CD8-positive, alpha-beta memory T cell (primary cell): ENCODE data around the gene KLHDC8B. TPM values are rescaled to one million over a fixed set of nuclear protein-coding genes. Genes with fewer than 3 reads are reported as not detected.

Source experiments
- CTCF ChIA-PET: fragments of 350-600 bp; sonication (Branson Sonifier 250); formaldehyde crosslinking; loops from one replicate; lab custom pipeline; 2021; ENCODE audit warnings: antibody characterized with exemption; lab: Charles Lee
- POLR2A ChIA-PET: fragments of 350-600 bp; sonication (Branson Sonifier 250); formaldehyde crosslinking; loops from one replicate; lab custom pipeline; 2021; ENCODE audit warnings: antibody characterized with exemption; lab: Charles Lee
- DNase-seq, 5 donors: peaks; one replicate each; pipeline versions ENCODE4 v3.0.0 to v3.0.0-alpha.2; 2020 to 2022; ENCODE audit warnings: mixed read lengths in 1 of 5
- H3K27ac ChIP-seq: one replicate; pipeline ENCODE4 v1.7.0; 2013; ENCODE audit warnings: low read depth, mild to moderate bottlenecking, low read length, moderate library complexity
- H3K27me3 ChIP-seq: 2 replicates; pipeline ENCODE4 v1.7.0; 2013; ENCODE audit warnings: low read length, mild to moderate bottlenecking; ENCODE audit not compliant: insufficient read depth, poor library complexity, severe bottlenecking
- H3K36me3 ChIP-seq: 2 replicates; pipeline ENCODE4 v1.7.0; 2013; ENCODE audit warnings: mild to moderate bottlenecking, low read length, moderate library complexity; ENCODE audit not compliant: insufficient read depth
- H3K4me1 ChIP-seq: 2 replicates; pipeline ENCODE4 v1.7.0; 2013; ENCODE audit warnings: mild to moderate bottlenecking, low read length, moderate library complexity; ENCODE audit not compliant: insufficient read depth
- H3K4me3 ChIP-seq: 2 replicates; pipeline ENCODE4 v1.7.0; 2013; ENCODE audit warnings: mild to moderate bottlenecking, low read length
- H3K9me3 ChIP-seq: 2 replicates; pipeline ENCODE4 v1.7.0; 2013; ENCODE audit warnings: mild to moderate bottlenecking, low read length
- H3K27ac Mint-ChIP-seq, 8 donors: one replicate each; pipeline ENCODE4 v1.8.0; 2020 to 2021; ENCODE audit warnings: mixed read lengths in 8 of 8, mild to moderate bottlenecking in 6 of 8, inconsistent platforms in 3 of 8, moderate library complexity in 3 of 8
- H3K27me3 Mint-ChIP-seq, 2 donors: one replicate each; pipeline ENCODE4 v1.8.0; 2020 to 2021; ENCODE audit warnings: mixed read lengths in 2 of 2, mild to moderate bottlenecking in 1 of 2, moderate library complexity in 1 of 2
- H3K36me3 Mint-ChIP-seq, 3 donors: one replicate each; pipeline ENCODE4 v1.8.0; 2020 to 2021; ENCODE audit warnings: mixed read lengths in 3 of 3, inconsistent platforms in 1 of 3, mild to moderate bottlenecking in 1 of 3
- H3K4me1 Mint-ChIP-seq, 3 donors: one replicate each; pipeline ENCODE4 v1.8.0; 2020 to 2021; ENCODE audit warnings: mixed read lengths in 3 of 3, inconsistent platforms in 1 of 3, mild to moderate bottlenecking in 1 of 3
- H3K4me3 Mint-ChIP-seq, 7 donors: one replicate each; pipeline ENCODE4 v1.8.0; 2020 to 2021; ENCODE audit warnings: mixed read lengths in 7 of 7, mild to moderate bottlenecking in 6 of 7, moderate library complexity in 4 of 7, inconsistent platforms in 2 of 7
- H3K9me3 Mint-ChIP-seq, 5 donors: one replicate each; pipeline ENCODE4 v1.8.0; 2020 to 2022; ENCODE audit warnings: mixed read lengths in 5 of 5, mild to moderate bottlenecking in 3 of 5, moderate library complexity in 2 of 5, inconsistent platforms in 1 of 5
- polyA plus RNA-seq: library from polyadenylated mRNA; unstranded; fragments of 300-500 nt; fragmentation: Illumina TruSeq; gene quantifications from one replicate; pipeline ENCODE4 v1.2.3, GENCODE V29; 2021
- total RNA-seq, 2 experiments: library from RNA; stranded (reverse); gene quantifications; one replicate each; pipeline ENCODE4 v1.2.3, GENCODE V29; 2021

KLHDC8B gene
- total and polyA plus RNA-seq, 3 experiments from 2014 or later = 3.0 to 4.1 (median 3.5) TPM

- Histone ChIP-seq H3K27ac (no peak overlapping the region), H3K4me1 (peaks cover 11% of the 10 kb centered on the region), H3K27me3 (no peaks in the 10 kb centered on the region), H3K9me3 (no peaks in the 10 kb centered on the region), H3K36me3 (no peaks in the 10 kb centered on the region), H3K4me3 (no peak overlapping the region)
- Mint-ChIP-seq H3K4me3 (peak overlapping the region in 1 of 7 donors; percentile 57), H3K9me3 (no peaks in the 10 kb centered on the region), H3K27me3 (peaks cover 0 to 1% of the 10 kb centered on the region in 2 donors), H3K36me3 (peaks cover 0 to 37% (median 0%) of the 10 kb centered on the region in 3 donors), H3K27ac (peak overlapping the region in 1 of 8 donors; percentile 21), H3K4me1 (peaks cover 23 to 35% (median 27%) of the 10 kb centered on the region in 3 donors)
- no peak for DNase-seq
- CTCF ChIA-PET = interaction anchor here (0.5 to 1.0 kb wide), 2 partner anchors 10 to 475 kb away, joined by 3 to 4 read pairs; partner anchors contain the start of gene KLHDC8B
- POLR2A ChIA-PET = no interaction called here
Measured at GRCh38 chr3:49161197-49161596, 10.2 kb upstream of the KLHDC8B start.

DNA sequence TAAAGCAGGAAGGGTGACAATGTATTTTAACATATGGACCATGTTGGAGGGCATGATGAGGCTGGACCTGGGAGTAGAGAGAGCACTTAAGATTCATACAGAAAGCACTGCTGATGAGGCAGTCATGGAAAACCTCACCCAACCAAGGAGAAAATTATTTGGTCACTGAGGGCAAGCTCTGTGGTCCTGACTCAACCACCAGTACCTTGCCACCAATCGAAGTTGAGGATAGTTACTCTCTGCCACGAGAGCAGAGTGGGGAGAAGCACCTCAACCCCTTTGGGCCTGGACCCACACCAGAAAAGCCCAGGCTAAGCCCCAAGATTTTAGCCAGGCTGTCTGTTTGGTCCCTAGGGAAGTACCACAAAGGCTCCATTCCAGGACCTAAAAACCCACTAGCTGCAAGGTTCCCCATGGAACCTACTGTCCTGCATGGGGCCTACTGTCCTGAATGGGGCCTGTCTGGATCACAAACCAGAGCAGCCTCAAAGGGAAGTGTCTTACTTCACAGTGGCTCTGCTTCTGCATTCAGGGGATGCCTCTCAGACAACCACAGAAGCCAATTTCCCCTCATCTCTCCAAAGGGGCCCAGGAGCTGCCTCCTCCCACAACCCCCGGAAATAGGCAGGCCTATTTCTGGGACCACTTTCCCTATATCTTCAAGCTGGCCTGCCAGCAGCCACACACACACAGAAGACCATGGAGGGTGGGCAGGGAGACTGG lies 9.4 kb upstream of the KLHDC8B start:
- no peak for DNase-seq
- H3K4me3 ChIP-seq = no peak overlapping the region
- H3K36me3 ChIP-seq = no peaks in the 10 kb centered on the region
- H3K36me3 Mint-ChIP-seq = peaks cover 0 to 39% (median 0%) of the 10 kb centered on the region in 3 donors
- no peak overlapping the region for H3K27ac ChIP-seq
- H3K9me3 ChIP-seq = no peaks in the 10 kb centered on the region
- POLR2A ChIA-PET = no interaction called here
- CTCF ChIA-PET = interaction anchor here (0.6 to 1.0 kb wide), 2 partner anchors 10 to 24 kb away, joined by 3 read pairs; partner anchors contain the start of gene KLHDC8B
- H3K4me3 Mint-ChIP-seq = no peak overlapping the region
- peaks cover 18% of the 10 kb centered on the region for H3K4me1 ChIP-seq
- H3K27me3 Mint-ChIP-seq = peaks cover 0 to 3% of the 10 kb centered on the region in 2 donors
- peak overlapping the region in 1 of 8 donors; percentile 11 for H3K27ac Mint-ChIP-seq
- H3K4me1 Mint-ChIP-seq = peaks cover 27 to 41% (median 34%) of the 10 kb centered on the region in 3 donors
- no peaks in the 10 kb centered on the region for H3K27me3 ChIP-seq
- no peaks in the 10 kb centered on the region for H3K9me3 Mint-ChIP-seq

DNA sequence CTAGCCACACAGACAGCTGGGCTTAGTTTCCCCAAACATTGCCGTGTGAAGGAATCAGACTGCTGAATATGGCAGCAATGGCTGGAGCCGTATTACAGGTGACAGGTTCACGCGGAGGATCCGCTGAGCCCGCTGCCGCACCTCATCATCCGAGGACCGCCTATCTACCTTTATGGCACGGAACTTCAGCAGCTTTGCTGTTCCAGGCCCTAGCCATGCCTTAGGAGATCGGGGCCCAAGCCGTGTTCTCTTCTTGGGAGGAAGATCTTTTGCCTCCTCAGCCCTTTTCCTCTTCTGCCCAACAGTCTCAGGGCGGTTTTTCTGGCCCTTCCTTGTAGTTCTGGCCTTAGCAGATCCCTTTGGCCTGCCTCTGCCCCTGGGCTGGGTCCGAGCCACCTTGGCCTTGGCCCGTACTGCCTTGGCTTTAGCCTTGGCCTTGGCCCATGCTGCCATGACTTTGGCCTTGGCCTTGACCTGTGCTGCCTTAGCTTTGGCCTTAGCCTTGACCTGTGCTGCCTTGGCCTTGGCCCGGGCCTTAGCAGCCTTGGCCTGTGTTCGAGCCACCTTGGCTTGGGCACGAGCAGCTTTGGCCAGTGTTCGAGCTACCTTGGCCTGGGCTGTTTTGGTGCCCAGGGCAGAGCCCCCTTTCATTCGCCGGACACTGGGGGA lies 8.5 kb upstream of the KLHDC8B start:
- ChIA-PET CTCF (interaction anchor here (0.7 kb wide), 1 partner anchor 29 kb away, joined by 4 read pairs; no protein-coding TSS in a partner anchor), POLR2A (no interaction called here)
- Histone ChIP-seq H3K27me3 (no peaks in the 10 kb centered on the region), H3K4me3 (no peak overlapping the region), H3K4me1 (peaks cover 19% of the 10 kb centered on the region), H3K36me3 (no peaks in the 10 kb centered on the region), H3K9me3 (no peaks in the 10 kb centered on the region), H3K27ac (no peak overlapping the region)
- Mint-ChIP-seq H3K9me3 (no peaks in the 10 kb centered on the region), H3K27me3 (peaks cover 0 to 3% of the 10 kb centered on the region in 2 donors), H3K27ac (no peak overlapping the region), H3K4me1 (peaks cover 27 to 41% (median 34%) of the 10 kb centered on the region in 3 donors), H3K36me3 (peaks cover 0 to 39% (median 0%) of the 10 kb centered on the region in 3 donors), H3K4me3 (no peak overlapping the region)
- no peak for DNase-seq

DNA sequence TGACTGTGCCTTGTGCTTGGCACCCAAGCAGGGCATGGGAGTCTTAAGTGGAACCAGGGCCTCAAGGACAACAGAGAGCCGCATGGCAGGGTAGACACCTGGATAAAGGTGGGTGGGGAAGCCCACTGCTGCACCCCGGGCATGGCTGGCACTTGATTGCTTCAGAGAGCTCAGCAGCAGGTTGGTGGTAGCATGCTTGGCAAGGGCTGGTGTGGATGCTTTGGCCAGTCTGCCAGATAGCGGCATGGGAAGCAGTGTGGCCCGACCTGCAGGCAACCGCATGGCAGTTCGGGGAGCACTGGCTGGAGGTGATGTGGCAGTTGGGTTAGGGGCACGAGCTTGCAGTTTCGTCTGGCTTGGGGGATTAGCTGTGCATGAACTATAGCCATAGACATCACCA lies 7.8 kb upstream of the KLHDC8B start:
- POLR2A ChIA-PET = interaction anchor here (0.6 kb wide), 1 partner anchor 171 kb away, joined by 3 read pairs; no protein-coding TSS in a partner anchor

DNA sequence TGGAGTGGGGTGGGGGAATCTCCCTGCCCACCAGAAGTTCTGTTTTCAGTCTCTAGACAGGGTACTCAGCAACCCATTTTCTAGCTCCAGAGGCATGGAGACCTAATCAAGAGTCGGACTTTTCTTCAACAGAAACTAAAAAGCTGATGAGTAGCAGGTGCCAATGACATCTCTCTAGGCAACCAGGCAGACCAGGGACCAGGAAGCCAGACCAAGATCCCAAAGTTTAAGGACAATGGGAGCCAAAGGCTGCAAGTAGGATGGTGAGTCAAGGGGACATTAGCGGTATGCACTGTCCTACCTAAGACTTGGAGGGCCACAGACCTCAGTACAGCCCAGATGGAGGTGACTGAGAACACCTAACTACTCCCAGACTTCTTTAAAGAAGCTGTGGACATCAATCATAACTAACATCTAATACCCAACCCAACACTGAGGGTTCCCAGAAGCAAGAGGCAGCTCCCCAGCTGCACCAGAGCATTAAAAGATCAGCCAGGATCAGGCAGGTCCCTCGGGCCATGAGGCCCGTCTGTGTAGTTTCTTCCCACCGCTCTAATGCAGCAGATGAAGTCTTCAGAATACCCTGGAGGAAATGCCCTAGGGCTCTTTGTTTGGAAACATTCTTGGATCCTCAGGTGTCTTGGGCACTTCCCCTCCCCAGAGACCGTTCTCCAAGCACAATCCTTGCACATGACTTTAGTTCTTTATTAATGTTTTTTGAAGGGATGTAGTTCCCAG lies 6.2 kb upstream of the KLHDC8B start:
- Mint-ChIP-seq H3K4me1 (peaks cover 30 to 46% (median 30%) of the 10 kb centered on the region in 3 donors), H3K36me3 (peaks cover 0 to 39% (median 0%) of the 10 kb centered on the region in 3 donors), H3K9me3 (no peaks in the 10 kb centered on the region), H3K4me3 (peak overlapping the region; percentile 88 to 96 (median 93)), H3K27ac (peak overlapping the region; percentile 78 to 99 (median 94)), H3K27me3 (peaks cover 0 to 6% of the 10 kb centered on the region in 2 donors)
- Histone ChIP-seq H3K4me3 (peak overlapping the region; percentile 88), H3K36me3 (no peaks in the 10 kb centered on the region), H3K9me3 (no peaks in the 10 kb centered on the region), H3K27me3 (no peaks in the 10 kb centered on the region), H3K27ac (peak overlapping the region; percentile 40), H3K4me1 (peaks cover 19% of the 10 kb centered on the region)
- no peak for DNase-seq
- ChIA-PET POLR2A (interaction anchor here (0.5 to 1.4 kb wide), 3 partner anchors 71 to 158 kb away, joined by 3 to 4 read pairs (median 3); partner anchors contain the start of genes QRICH1 and WDR6), CTCF (interaction anchor here (1.1 to 1.7 kb wide), 3 partner anchors 44 to 374 kb away, joined by 3 to 5 read pairs (median 4); partner anchors contain the start of gene USP19)

More for the DNA sequence above, 7.8 kb upstream of the KLHDC8B start:
- peaks cover 0 to 6% of the 10 kb centered on the region in 2 donors for H3K27me3 Mint-ChIP-seq
- peaks cover 27 to 41% (median 30%) of the 10 kb centered on the region in 3 donors for H3K4me1 Mint-ChIP-seq
- peak overlapping the region in 4 of 8 donors; percentile 7 to 95 (median 44) for H3K27ac Mint-ChIP-seq
- peak overlapping the region in 4 of 7 donors; percentile 36 to 96 (median 46) for H3K4me3 Mint-ChIP-seq
- peaks cover 0 to 39% (median 0%) of the 10 kb centered on the region in 3 donors for H3K36me3 Mint-ChIP-seq
- CTCF ChIA-PET = interaction anchor here (0.7 to 1.1 kb wide), 2 partner anchors 30 to 376 kb away, joined by 3 to 4 read pairs; no protein-coding TSS in a partner anchor
- no peaks in the 10 kb centered on the region for H3K36me3 ChIP-seq
- peaks cover 19% of the 10 kb centered on the region for H3K4me1 ChIP-seq
- H3K27ac ChIP-seq = no peak overlapping the region
- H3K9me3 Mint-ChIP-seq = no peaks in the 10 kb centered on the region
- DNase-seq = no peak
- H3K27me3 ChIP-seq = no peaks in the 10 kb centered on the region
- no peak overlapping the region for H3K4me3 ChIP-seq
- no peaks in the 10 kb centered on the region for H3K9me3 ChIP-seq

- Histone ChIP-seq H3K4me1 (peaks cover 27% of the 10 kb centered on the region), H3K9me3 (no peaks in the 10 kb centered on the region), H3K36me3 (no peaks in the 10 kb centered on the region), H3K27ac (peak within 1 kb of the TSS; percentile 40), H3K4me3 (peak within 1 kb of the TSS; percentile 88), H3K27me3 (no peaks in the 10 kb centered on the region)
- Mint-ChIP-seq H3K4me1 (peaks cover 34 to 54% (median 37%) of the 10 kb centered on the region in 3 donors), H3K27me3 (peaks cover 0 to 6% of the 10 kb centered on the region in 2 donors), H3K4me3 (peak within 1 kb of the TSS; percentile 90 to 96 (median 93)), H3K9me3 (no peaks in the 10 kb centered on the region), H3K36me3 (peaks cover 0 to 39% (median 0%) of the 10 kb centered on the region in 3 donors), H3K27ac (peak within 1 kb of the TSS; percentile 89 to 99 (median 94))
- CTCF ChIA-PET = interaction anchor here (1.4 to 1.7 kb wide), 2 partner anchors 45 to 178 kb away, joined by 4 to 5 read pairs; partner anchors contain the start of gene USP19
- peak; percentile 63 to 85 (median 72) for DNase-seq
- POLR2A ChIA-PET = interaction anchor here (0.7 to 1.4 kb wide), 2 partner anchors 72 to 159 kb away, joined by 3 to 4 read pairs; partner anchors contain the start of genes QRICH1 and WDR6
Measured at GRCh38 chr3:49165771-49166751, 5.3 kb upstream of the KLHDC8B start, which contains the start of gene CCDC71. Gene CCDC71 (minus strand): TSS chr3:49166331. CDS start chr3:49164208, 2,123 bp downstream.
